ENCODE data around the gene USP36.
A peak's percentile ranks its signal among the peaks of the same experiment; 100 is the strongest.
"Not testable (repeated sequence)": the region's sequence is repeated elsewhere in the genome, so short reads cannot be mapped to it uniquely, and the experiment has no call there.

Gene USP36

GRCh38 chr17:78870621-78871020 is 30.0 kb upstream of the USP36 start:
- no peak for DNase-seq (ENCODE audit: low read depth)

DNA sequence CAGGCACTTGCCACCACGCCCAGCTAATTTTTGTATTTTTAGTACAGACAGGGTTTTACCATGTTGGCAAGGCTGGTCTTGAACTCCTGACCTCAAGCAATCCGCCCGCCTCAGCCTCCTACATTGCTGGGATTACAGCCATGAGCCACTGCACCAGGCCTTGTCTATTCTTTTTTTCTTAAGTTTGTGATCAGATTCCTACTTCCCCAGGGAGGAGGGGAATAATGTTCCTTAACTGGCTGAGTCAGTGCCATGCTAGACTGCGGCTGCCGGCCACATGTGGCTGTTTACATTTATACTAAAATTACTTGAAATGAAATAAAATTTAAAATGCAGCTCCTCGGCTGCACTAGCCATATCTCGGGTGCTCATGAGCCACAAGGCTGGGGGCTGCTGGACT is 27.8 kb upstream of the USP36 start:
- DNase-seq (ENCODE audit: low read depth): peak; percentile 72

- DNase-seq (ENCODE audit: low read depth): not testable (repeated sequence)
Measured at GRCh38 chr17:78867046-78867445, 26.4 kb upstream of the USP36 start.

DNA sequence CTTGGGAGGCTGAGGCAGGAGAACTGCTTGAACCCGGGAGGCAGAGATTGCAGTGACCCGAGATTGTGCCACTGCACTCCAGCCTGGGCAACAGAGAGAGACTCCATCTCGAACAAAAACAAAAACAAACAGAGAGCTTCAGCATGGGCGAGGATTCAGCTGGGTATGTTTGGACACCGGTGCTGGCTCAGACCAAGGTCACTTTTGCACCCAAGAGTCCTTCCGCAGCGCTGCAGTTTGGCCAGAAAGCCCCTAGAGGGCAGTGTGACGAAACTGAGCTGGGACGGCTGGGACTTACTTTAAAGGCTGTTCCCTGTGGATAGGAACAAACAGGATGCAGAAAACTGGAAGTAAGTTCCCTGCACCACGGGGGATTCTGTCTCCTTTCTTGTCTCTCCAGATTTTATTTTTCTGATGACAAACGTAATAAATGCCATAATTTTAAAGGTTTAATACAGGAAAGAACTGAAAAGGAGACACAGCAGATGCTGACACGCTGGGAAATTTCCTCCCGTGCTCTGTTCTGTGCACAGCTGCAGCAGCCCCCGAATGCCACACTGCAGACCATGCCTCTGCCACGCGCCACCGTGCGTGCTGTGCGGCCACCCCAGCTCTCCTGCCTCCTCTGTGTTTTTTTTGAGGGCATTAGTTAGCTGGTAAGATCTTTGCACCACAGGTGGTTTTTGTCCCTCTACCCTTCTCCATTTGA is 25.2 kb upstream of the USP36 start:
- DNase-seq (ENCODE audit: low read depth): peak; percentile 45

- DNase-seq (ENCODE audit: low read depth): no peak
Measured at GRCh38 chr17:78864117-78864516, 23.5 kb upstream of the USP36 start.

GRCh38 chr17:78862073-78863023 is 21.7 kb upstream of the USP36 start:
- peak; percentile 99 for DNase-seq (ENCODE audit: low read depth)

GRCh38 chr17:78861229-78861628 is 20.6 kb upstream of the USP36 start:
- DNase-seq (ENCODE audit: low read depth): no peak

GRCh38 chr17:78859051-78859450 is 18.4 kb upstream of the USP36 start:
- no peak for DNase-seq (ENCODE audit: low read depth)

DNA sequence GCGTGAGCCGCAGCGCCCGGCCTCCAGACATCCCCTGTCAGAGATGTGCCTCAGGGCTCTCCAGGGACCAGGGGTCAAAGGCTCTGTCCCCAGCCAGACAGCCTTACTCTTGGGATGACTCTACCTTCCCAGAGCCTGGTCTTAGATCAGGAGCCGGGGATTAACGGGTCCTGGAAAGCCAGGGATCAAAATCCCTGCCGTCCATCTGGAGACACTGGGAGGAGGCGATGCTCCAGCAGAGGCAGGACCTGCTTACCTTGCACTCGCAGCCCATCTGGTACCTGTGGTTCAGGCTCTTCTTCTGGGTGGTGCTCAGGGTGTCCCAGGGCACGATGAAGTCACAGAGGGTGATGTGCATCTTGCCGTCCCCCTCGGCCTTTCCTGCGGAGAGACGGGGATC is 16.7 kb upstream of the USP36 start:
- DNase-seq (ENCODE audit: low read depth): no peak

- DNase-seq (ENCODE audit: low read depth): no peak
Measured at GRCh38 chr17:78855561-78856165, 15.0 kb upstream of the USP36 start.

- DNase-seq (ENCODE audit: low read depth): no peak
Measured at GRCh38 chr17:78854508-78854907, 13.9 kb upstream of the USP36 start.

GRCh38 chr17:78853926-78854394 is 13.3 kb upstream of the USP36 start:
- no peak for DNase-seq (ENCODE audit: low read depth)

GRCh38 chr17:78852709-78853121 is 12.1 kb upstream of the USP36 start:
- DNase-seq (ENCODE audit: low read depth): no peak

DNA sequence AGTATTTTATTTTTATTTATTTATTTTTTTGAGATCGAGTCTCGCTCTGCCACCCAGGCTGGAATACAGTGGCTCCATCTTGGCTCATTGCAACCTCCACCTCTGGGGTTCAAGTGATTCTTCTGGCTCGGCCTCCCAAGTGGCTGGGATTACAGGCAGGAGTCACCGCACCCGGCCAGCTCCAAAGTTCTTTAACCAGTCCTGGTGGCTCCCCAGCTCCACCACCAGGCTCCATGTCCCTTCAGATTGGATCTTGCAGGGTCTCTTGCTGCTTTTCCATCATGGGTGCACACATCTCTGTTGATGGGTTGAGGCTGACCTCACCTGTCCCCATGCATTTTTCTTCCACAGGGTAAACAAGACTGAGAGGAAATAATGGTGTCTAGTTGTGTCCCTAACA is 8.4 kb upstream of the USP36 start:
- DNase-seq (ENCODE audit: low read depth): no peak

DNA sequence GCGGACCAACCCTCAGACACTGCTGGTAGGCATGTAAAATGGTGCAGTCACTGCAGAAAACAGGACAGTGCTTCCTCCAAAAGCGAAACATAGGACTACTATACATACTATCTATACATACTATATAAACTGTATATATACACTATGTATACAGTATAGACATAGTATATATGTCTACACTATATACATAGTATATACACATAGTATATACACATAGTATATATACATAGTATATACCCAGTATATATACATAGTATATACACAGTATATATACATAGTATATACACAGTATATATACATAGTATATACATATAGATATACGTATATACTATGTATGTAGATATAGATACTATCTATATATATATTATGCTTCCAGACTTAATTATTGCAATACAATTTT is 6.4 kb upstream of the USP36 start:
- no peak for DNase-seq (ENCODE audit: low read depth)

- DNase-seq (ENCODE audit: low read depth): no peak
Measured at GRCh38 chr17:78844301-78845005, 3.8 kb upstream of the USP36 start.

- no peak for DNase-seq (ENCODE audit: low read depth)
Measured at GRCh38 chr17:78842881-78843565, 2.4 kb upstream of the USP36 start.

DNA sequence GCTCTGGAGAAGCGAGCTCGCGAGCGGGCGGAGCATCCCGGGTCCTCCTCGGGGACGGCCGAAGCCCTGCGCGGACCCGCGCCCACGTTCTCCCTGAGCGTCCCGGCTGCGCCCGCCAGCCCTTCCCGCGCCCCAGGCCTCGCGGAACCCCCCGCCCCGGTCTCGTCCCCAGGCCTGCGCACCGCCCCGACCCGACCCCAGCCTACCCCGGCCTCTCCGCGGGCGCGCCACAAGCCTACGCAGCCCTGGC is 159 bp downstream of the USP36 start:
- no peak for DNase-seq (ENCODE audit: low read depth)

DNA sequence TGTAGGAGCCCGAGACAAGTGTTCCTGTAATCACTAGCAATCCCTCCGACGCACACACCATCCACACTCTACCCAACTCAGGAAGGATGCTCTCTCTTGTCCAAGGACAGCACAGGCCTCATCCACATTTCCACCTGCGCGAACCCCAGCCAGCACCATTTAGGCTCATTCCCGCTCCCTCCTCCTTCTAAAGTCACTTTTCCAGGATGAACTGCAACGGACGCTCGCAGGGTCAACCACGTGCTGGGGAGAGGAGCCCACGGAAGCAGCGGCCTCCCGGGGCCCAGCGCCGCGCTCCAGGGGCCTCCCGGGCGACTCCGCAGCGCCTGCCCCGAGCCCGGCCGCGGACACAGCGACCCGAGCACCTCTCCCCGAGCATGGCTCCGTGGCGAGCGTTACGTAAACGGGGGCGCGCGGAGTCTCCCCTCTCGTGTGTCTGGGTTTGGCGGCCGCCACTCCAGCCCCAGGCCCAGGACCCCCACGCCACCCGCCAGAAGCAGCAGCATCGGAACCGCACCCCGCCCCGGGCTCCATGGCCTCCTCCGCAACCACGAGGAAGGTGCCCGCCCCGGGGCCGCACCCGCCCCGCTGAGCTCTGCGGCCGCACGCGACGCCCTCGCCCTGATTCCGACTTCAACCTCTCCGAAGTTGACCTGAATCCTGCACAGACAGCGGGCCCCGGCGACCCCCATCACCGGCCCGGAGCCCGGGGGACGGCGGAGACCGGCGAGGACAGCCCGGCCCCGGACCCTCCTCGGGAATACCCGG is 668 bp downstream of the USP36 start:
- no peak for DNase-seq (ENCODE audit: low read depth)

- DNase-seq (ENCODE audit: low read depth): no peak
Measured at GRCh38 chr17:78839235-78839761, 1.3 kb downstream of the USP36 start.

DNA sequence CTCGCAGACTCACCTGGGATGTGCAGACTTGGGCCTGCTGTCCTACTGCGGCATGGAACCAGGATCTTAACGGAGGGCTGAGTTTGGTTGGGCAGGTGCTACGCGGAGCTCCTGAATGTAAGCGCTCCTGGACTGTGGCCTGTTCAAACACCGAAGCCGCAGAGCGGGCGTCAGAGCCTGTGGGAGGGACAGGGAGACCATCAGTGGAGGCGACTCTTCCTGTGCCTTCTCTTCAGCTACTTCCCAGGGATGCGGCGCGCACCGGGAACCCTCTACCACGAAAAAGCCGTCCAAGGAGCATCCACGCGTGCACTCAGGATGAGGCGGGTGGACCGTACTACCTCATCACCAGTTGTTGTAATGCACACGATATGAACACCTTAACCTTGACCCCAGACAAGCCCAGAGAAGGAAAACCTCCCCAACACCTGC is 2.0 kb downstream of the USP36 start:
- DNase-seq (ENCODE audit: low read depth): no peak
